Lung (tissue), 12 donors: Measurements from ENCODE around the gene RUFY1. TPM values are rescaled to one million over a fixed set of nuclear protein-coding genes. Genes with fewer than 3 reads are reported as not detected.
A peak's percentile ranks its signal among the peaks of the same experiment; 100 is the strongest.

Experiments used
- ATAC-seq: fragments of 200-7000 bp; cut with Tn5 transposase; one replicate; pipeline ENCODE4 v1.9.1; 2020; ENCODE audit warnings: moderate number of reproducible peaks; ENCODE audit not compliant: insufficient read depth, low FRiP score
- DNase-seq, 3 donors: peaks; one replicate each; pipeline ENCODE4 v3.0.0-alpha.2; 2013 to 2017
- H3K27ac ChIP-seq, 2 donors: one replicate each; pipeline ENCODE4 v1.5.1; 2013; ENCODE audit warnings: mild to moderate bottlenecking in 2 of 2, moderate library complexity in 2 of 2, control low read depth in 1 of 2, inconsistent platforms in 1 of 2, low read depth in 1 of 2, low read length in 1 of 2
- H3K27me3 ChIP-seq, 3 donors: one replicate each; pipeline ENCODE4 v1.5.1; 2013; ENCODE audit warnings: low read length in 2 of 3; ENCODE audit not compliant: control insufficient read depth in 3 of 3, insufficient read depth in 3 of 3
- H3K36me3 ChIP-seq, 4 donors: one replicate each; pipeline ENCODE4 v1.5.1; 2013; ENCODE audit warnings: low read length in 4 of 4, mild to moderate bottlenecking in 1 of 4, moderate library complexity in 1 of 4; ENCODE audit not compliant: control insufficient read depth in 4 of 4, insufficient read depth in 4 of 4
- H3K4me1 ChIP-seq, 5 donors: one replicate each; pipeline ENCODE4 v1.5.1; 2013; ENCODE audit warnings: low read length in 5 of 5, mild to moderate bottlenecking in 2 of 5, moderate library complexity in 1 of 5; ENCODE audit not compliant: control insufficient read depth in 5 of 5, insufficient read depth in 5 of 5
- H3K4me3 ChIP-seq: one replicate; pipeline ENCODE4 v1.5.1; 2013; ENCODE audit warnings: mild to moderate bottlenecking, control low read depth, moderate library complexity
- H3K9ac ChIP-seq, 2 donors: one replicate each; pipeline ENCODE4 v1.5.1; 2013; ENCODE audit warnings: low read length in 2 of 2, control low read depth in 1 of 2; ENCODE audit not compliant: insufficient read depth in 1 of 2
- H3K9me3 ChIP-seq, 4 donors: one replicate each; pipeline ENCODE4 v1.5.1; 2013; ENCODE audit warnings: low read length in 3 of 4, mild to moderate bottlenecking in 1 of 4, moderate library complexity in 1 of 4; ENCODE audit not compliant: control insufficient read depth in 4 of 4, insufficient read depth in 3 of 4
- WGBS, 2 donors: extraction: QIAGEN DNeasy Blood & Tissue Kit; methylation state at CpG; one replicate each; pipeline ENCODE4 v1.1.7; 2013; 5-methylcytosine and 5-hydroxymethylcytosine counted together
- polyA plus RNA-seq, 2 donors: library from polyadenylated mRNA; stranded (reverse); fragments of 200-250 nt; gene quantifications; one replicate each; pipeline ENCODE4 v1.2.1, GENCODE V29; 2013
- total RNA-seq, 2 donors: library from RNA; depleted of rRNA in 1 of 2; stranded (reverse); fragments of >200 nt in 1 of 2; gene quantifications; one replicate each; pipeline ENCODE4 v1.2.1, GENCODE V29; 2014 to 2021
- TF ChIP-seq, protein P1 (sequence below): IDR thresholded peaks from 2 replicates; pipeline ENCODE4 v1.5.1; 2012; ENCODE audit warnings: mild to moderate bottlenecking; ENCODE audit errors: control extremely low read depth, extremely low read depth
- donor health status: control.
- donor health status: control.
- donor health status: Bipolar disorder and iron deficiency.
- donor health status: healthy.
- donor health status: DM: yes; HTN: yes; CAD: no.

Gene RUFY1
- total and polyA plus RNA-seq, 4 donors = 37.3 to 58.6 (median 51.0) TPM

DNA sequence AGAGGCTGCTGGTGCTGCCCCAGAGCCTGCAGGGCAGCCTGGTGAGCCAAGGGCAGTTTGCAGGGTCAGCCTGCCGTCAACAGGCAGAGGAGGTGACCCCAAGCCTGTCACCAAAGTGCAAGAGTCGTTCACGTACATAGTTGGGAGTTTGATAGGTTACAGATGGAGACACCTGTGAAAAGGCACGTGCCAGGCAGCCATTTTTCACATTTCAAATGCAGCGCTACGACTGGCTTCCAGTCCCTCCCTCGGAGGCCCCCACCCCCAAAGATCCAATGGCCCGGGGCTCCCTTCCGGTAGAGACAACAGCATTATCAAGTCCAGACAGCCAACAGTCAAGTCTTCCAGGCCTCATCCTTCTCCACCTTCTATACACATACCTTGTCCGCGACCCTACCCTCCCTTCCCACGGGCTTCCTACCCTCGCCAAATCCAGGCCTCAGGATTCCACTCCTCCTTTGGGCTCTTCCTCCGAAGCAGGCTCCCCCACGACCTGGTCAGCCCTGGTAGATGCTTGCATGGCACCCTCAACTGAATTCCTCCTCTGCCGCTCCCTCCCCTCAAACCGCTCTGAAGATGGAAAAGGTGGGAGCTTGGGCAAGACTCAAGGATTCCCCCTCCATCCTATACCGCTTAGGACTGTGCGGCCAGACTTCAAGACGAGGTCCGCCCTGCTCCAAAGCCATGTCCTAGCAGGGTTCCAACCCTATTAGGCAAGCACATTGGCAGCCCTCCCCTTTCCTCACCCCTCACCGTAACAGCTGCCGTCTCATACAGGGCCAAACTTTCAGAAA is 60.0 kb downstream of the RUFY1 start:
- 77 to 81% methylated on average over 23 of the region's 23 CpGs for WGBS, 2 donors
- Histone ChIP-seq H3K27me3 (no peaks in the 10 kb centered on the region), H3K36me3 (peaks cover 32 to 76% (median 68%) of the 10 kb centered on the region in 4 donors), H3K4me1 (peaks cover 0 to 11% (median 2%) of the 10 kb centered on the region in 5 donors), H3K9ac (no peak overlapping the region), H3K9me3 (no peaks in the 10 kb centered on the region), H3K27ac (peak overlapping the region in 1 of 2 donors; percentile 9), H3K4me3 (no peak overlapping the region)
- TF ChIP-seq, protein P1, sequence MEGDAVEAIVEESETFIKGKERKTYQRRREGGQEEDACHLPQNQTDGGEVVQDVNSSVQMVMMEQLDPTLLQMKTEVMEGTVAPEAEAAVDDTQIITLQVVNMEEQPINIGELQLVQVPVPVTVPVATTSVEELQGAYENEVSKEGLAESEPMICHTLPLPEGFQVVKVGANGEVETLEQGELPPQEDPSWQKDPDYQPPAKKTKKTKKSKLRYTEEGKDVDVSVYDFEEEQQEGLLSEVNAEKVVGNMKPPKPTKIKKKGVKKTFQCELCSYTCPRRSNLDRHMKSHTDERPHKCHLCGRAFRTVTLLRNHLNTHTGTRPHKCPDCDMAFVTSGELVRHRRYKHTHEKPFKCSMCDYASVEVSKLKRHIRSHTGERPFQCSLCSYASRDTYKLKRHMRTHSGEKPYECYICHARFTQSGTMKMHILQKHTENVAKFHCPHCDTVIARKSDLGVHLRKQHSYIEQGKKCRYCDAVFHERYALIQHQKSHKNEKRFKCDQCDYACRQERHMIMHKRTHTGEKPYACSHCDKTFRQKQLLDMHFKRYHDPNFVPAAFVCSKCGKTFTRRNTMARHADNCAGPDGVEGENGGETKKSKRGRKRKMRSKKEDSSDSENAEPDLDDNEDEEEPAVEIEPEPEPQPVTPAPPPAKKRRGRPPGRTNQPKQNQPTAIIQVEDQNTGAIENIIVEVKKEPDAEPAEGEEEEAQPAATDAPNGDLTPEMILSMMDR = no peak
- ATAC-seq = no peak
- DNase-seq = peak in 1 of 3 donors; percentile 31

- Histone ChIP-seq H3K27ac (no peak overlapping the region), H3K9ac (no peak overlapping the region), H3K36me3 (peaks cover 35 to 76% (median 67%) of the 10 kb centered on the region in 4 donors), H3K9me3 (no peaks in the 10 kb centered on the region), H3K4me3 (no peak overlapping the region), H3K4me1 (peaks cover 0 to 11% (median 2%) of the 10 kb centered on the region in 5 donors), H3K27me3 (no peaks in the 10 kb centered on the region)
- DNase-seq (no peak), ATAC-seq (no peak)
- TF ChIP-seq, protein P1 = no peak
These were observed 60.5 kb downstream of the RUFY1 start for GRCh38 chr5:179610903-179611265.

- no peaks in the 10 kb centered on the region for H3K27me3 ChIP-seq
- peaks cover 0 to 11% (median 3%) of the 10 kb centered on the region in 5 donors for H3K4me1 ChIP-seq
- H3K27ac ChIP-seq = no peak overlapping the region
- TF ChIP-seq, protein P1 = no peak
- H3K4me3 ChIP-seq = no peak overlapping the region
- DNase-seq = peak in 2 of 3 donors; percentile 34 to 54
- WGBS, 2 donors = 76 to 84% methylated on average over 21 of the region's 21 CpGs
- no peak overlapping the region for H3K9ac ChIP-seq
- no peaks in the 10 kb centered on the region for H3K9me3 ChIP-seq
- H3K36me3 ChIP-seq = peaks cover 50 to 87% (median 69%) of the 10 kb centered on the region in 4 donors
- ATAC-seq = no peak
These were observed 62.5 kb downstream of the RUFY1 start for GRCh38 chr5:179612577-179613459.
